Left ventricle myocardium superior (tissue), 1 donor: Measurements from ENCODE around the gene SLC12A3. TPM values are rescaled to one million over a fixed set of nuclear protein-coding genes. Genes with fewer than 3 reads are reported as not detected.

Experiments
- ATAC-seq: fragments of 200-7000 bp; cut with Tn5 transposase; one replicate; pipeline ENCODE4 v1.9.1; 2020; ENCODE audit warnings: mild to moderate bottlenecking, moderate library complexity
- DNase-seq: peaks from one replicate; pipeline ENCODE4 v3.0.0-alpha.2; 2020
- intact Hi-C: fragments of 100-400 bp; cut with micrococcal nuclease; formaldehyde crosslinking; loops from one replicate; pipeline ENCODE4 v1.11.0; 2022
- total RNA-seq: library from RNA; stranded (reverse); fragmentation: NEBNext Ultra II Directional; extraction: Animal tissue kit (Norgen Biotek cat#: 25700); gene quantifications from one replicate; pipeline ENCODE4 v1.2.1, GENCODE V29; 2021
- donor health status: DM: no; HTN: yes; CAD: no; lungs with severe emphysema.

Gene SLC12A3
- total RNA-seq, 1 donor from 2014 or later: not detected

DNA sequence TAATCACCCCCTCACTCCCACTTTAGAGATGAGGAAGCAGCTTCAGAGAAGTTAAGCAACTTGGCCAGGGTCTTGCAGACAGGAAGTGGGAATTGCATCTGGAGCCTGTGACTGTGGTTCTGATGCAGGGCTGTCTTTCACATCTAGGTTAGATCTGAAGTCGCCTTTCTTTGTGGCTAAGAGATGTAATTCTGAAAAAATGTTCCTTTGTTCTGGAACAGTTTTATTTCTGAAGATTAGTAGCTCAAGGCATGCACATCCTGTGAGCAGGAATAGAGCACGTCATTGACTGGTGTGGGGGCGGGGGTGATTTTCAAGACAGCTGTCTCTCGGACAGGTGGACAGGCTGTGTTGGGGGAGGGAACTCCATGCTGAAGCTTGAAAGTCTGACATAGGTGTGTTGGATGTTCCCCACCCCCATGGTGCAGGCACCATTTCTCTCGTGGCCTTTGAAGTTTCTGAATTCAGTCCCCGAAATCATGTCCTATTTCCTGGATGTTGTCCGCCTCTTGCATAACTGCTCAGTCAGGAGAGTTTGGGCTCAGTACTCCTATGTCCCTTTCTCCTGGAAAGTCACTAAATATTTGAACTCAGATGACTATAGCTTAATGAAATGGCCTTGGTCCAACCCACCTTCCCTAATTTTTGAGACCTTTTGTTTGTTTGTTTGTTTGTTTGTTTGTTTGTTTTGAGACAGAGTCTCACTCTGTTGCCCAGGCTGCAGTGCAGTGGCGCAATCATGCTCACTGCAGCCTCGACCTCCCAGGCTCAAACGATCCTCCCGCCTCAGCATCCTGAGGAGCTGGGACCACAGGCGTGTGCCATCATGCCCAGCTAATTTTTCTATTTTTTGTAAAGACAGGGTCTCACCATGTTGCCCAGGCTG is 45.9 kb downstream of the SLC12A3 start:
- DNase-seq (no peak), ATAC-seq (peak; percentile 61)
- intact Hi-C loops: no loop called here

DNA sequence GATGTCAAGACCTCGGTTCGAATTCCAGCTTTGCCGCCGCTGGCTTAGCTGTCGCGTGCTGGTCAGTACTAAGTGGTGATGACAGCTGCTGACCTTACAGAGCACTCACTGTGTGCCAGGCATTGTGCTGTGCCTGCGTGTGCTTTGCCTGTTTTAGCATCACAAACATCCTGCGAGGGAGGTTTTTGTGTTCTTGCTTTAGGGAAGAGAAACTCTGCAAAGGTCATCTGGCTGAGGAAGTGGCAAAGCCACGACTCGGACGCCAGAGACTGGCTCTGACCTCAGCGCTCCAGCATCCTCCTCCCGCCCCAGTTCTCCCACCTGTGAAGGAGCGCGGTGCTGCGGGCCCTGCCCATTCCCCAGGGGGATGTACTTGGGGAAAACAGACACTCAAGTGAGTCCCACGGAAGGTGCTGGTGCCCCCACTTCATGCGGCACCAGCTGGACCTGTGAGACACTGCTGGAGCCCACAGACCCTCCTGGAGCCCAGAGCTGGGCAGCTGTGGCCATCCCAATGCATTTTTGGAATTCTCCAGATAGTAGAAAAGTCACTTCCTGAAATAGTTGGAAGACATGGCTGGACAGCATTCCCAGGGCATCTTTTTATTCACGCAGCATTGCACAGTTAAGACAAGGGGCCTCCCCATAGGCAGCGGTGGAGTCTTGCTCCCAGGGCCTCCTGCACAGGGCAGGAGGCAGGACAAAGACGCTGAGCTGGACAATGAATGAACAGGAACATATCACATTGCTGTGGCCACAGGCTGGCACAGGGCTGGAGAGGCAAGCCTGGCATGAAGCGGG is 47.0 kb downstream of the SLC12A3 start:
- peak; percentile 55 for DNase-seq
- intact Hi-C loops: no loop called here
- peak; percentile 78 for ATAC-seq

DNA sequence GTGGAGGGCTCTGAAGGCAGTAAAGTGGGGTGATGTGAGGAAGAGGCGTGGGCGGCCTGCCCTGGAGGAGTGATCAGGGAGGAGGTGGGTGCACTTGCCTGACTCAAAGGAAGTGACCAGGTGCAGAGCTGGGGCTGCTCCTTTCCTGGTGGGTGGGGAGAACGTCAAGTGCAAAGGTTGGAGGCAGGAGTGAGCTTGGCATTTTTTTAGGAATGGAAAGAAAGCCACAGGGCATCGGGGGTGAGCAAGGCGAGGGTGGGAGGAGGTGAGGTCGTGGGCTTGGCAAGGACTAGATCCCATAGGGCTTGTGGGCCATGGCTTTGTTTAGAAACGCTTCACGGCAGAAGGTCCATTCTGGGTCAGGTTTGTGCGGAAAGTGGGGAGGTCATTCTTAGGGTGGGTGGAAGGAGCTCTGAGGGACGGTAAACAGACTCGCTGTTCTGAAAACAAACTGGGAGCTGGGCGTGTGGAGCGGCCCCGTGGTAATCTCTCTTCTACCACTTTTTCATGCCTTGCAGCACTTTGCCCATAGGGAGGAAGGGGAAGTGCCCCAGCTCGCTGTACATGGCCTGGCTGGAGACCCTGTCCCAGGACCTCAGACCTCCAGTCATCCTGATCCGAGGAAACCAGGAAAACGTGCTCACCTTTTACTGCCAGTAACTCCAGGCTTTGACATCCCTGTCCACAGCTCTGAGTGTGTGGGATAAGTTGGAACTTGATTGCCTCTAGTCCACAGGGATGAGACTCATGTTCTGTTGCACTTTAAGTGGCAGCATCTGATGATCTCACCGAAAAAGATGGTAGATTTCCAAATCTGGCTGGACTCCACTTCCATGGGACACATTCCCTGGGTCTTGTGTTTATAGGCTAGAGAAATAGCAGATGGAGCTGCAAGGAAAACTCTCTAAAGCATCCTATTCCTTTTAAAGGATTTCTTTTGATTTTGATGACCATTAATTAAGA is 48.0 kb downstream of the SLC12A3 start:
- ATAC-seq (no peak), DNase-seq (no peak)
- intact Hi-C loops: no loop called here

DNA sequence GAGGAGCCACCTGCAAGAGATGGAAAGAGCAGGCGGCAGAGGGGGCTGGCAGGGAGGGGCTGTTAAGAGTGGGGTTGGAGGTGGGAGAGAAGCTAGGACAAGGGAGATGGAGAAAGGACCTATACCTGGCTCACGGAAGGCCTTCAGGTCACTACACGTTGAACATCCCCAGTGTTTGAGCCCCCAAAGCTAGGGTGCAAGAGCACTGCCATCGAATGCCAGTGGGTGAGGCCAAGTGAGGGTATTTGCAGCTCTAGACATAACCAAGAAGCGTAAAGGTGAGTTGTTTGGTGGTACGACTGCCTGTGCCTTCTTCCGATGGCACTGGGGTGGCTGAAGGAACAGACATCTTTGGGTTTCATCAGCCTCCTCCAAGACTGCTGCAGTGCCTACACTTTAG is 49.9 kb downstream of the SLC12A3 start:
- DNase-seq (no peak), ATAC-seq (no peak)
- intact Hi-C loops: no loop called here

DNA sequence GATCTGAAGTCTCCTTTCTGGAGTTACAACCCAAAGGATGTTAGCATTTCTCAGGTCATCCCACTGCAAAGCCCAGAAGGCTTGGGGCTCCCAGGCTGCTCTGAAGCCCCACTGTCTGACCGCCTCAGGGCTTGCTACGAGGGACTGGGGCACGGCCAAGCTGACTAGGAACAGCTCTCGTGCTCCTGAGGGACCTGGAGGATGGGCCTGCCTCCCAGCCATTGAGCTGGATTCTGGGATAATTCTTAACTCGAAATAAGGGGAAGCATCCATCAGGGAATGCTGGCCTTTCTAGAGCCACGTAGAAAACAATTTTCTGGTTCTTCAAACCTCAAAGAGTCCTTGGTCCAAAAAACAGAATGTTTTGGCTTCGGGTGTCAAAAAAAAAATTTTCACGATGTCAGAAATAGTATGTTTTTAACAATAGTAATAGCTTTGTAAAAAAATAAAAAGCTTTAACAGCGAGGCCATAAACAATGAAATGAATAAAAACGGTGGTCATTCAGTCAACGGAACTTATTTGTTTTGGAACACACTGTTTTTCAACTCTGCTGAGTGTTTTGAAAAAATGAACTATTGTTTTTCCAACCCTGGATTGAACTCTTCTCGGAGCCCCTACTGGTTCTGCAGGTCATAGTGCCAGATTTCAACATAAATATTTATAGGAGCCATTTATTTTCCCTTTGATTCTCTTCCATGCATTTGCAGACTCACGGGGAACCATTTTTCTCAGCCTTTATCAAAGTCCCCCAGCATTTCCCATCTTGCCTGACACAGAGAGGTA is 50.5 kb downstream of the SLC12A3 start:
- ATAC-seq (no peak), DNase-seq (peak; percentile 57)
- intact Hi-C loops: no loop called here

DNA sequence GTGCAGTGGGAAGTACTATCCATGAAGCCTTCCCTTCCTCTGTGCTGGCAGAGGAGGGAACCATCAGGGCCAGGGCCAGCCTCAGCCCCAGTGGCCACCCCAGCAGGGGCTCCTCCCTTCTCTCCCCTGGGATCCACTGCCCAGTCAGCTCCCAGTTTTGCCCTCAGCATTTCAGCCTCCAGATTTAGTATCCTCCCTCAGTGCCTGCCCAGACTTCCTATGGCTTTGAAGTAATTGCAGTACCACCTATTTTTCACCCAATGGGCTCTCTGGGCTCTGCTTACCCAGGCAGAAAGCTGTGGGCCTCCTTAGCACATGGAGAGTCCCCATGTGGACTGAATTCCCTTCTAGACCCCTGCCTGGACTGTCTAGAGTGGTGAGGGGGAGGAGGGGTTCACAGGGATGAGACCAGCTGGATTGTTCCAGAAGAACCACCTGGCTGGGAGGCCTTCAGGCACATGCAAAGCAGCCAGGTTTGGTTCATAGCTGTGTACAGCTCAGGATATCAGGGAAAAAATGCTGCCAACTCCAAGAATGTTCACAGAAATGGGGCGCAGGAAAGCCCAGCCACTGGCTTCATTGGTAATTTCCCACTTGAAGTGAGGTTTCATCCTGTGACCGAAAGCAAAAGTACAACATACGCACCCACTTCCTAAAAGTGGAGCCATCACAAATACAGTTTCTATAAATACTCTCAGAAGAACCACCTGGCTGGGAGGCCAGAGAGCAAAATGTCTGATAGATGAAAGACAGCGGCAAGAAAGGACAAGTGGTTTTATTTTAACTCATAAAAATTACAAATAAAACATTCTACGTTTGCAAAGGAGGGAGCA is 51.8 kb downstream of the SLC12A3 start:
- ATAC-seq: peak; percentile 56
- intact Hi-C loops: no loop called here
- DNase-seq: no peak

DNA sequence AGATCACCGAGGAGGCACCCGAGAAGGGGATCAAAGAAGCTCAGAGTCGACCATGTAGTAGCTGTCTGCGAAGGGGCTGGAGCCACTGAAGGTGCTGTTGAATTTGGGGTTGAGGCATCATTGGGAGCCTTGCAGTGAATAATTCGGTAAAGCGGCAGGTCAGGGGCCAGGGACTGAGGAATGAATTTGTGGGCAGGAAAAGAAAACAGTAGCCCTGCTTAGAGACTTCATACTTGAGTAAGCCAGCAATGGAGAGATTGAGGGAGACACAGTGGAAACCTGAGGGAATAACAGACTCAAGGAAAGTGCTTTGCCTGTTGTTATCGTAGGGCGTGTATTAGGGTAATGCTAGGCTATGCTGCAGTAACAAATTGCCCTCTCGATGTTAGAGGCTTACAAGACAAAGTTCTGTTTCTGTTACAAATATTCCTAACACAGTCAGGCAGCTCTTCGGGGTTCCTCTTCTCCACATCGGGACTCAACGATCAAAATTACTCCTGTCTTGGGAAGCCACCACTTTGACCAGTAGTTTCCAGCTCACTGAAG is 53.5 kb downstream of the SLC12A3 start:
- no peak for DNase-seq
- intact Hi-C loops: no loop called here
- no peak for ATAC-seq

DNA sequence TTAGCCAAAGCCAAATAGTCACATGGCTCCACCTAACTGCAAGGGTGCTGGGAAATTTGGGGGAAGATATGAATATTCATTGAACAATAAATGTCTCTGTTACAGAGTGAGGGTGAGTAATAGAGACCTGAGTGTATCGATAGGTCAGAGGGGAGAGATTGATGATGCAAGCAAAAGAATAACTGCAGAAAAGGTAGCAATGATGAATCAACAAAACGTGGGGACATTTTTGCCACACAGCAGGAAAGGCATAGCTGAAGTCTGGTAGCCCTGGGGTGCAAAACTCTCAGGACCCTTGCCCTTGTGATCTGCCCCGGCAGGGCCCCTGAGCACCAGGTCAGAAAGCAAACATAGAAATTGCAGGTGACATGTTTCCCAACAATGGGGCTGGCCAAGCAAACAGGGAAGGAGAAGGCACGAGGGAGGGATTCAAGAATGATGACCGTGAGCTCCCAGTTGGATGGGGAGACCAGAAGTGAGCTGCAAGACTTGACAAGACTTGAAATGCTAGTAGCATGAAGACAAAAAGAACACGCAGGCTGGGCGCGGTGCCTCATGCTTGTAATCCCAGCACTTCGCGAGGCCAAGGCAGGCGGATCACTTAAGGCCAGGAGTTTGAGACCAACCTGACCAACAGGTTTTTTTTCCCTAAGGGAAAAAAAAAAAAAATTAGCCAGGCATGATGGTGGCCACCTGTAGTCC is 54.2 kb downstream of the SLC12A3 start:
- intact Hi-C loops: no loop called here
- ATAC-seq: no peak
- DNase-seq: no peak

DNA sequence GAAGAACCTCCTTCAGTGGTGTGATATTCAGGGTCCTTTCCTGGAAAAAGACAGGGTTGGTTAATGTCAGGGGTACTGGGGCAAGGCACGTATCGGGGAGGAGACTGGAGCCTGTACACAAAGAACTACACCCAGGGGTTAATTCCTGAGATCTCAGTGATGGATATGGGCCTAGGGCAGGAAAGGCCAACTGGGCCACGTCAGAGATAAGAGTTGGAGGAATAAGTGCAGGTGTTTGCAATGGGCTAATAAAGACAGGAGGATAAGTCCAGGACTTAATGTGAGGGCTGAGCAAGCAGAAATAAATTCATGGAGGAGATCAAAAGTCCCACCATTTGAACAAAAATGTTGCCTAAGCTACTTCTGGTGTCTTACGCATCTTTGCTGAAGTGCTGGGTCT is 56.6 kb downstream of the SLC12A3 start:
- ATAC-seq (no peak), DNase-seq (no peak)
- intact Hi-C loops: no loop called here

DNA sequence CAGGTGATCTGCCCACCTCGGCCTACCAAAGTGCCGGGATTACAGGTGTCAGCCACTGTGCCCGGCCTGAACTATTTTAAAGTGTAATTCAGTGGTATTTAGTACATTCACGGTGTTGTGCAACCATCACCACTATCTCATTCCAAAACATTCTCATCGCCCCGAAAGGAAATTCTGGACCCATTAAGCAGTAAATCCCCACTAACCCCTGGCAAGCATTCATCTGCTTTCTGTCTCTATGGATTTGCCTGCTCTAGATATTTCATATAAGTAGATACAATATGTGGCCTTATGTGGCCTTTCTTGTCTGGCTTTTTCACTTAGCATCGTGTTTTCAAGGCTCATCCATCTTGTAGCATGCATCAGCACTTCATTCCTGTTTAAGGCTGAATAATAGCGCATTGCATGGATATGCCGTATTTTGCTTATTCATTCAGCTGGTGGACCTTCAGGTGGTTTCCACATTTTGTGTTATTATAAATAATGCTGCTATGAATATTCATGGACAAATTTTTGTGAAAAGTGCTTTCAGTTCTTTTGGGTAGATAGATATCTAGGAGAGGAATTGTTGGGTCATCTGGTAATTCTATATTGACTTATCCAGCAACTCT is 58.6 kb downstream of the SLC12A3 start:
- ATAC-seq: no peak
- no peak for DNase-seq
- intact Hi-C loops: no loop called here

DNA sequence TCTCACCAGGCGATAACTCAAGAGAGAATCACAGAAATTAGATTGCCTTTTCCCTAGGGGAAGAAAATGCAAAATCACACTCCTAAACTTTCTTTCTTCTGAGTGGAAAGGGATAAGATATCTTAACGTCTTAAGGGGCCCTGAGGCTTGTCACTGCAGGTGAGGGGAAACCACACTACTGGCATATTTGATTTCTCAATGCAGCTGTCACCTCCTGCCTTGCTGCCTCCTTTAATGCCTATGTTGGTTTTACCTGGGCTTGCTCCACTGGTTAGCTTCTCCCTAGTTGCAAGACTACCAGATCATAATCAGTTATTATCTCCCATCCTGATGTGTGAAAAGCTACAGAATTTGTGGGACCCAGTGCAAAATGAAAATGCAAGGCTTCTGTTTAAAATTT is 62.5 kb downstream of the SLC12A3 start:
- DNase-seq (no peak), ATAC-seq (no peak)
- intact Hi-C loops: no loop called here

DNA sequence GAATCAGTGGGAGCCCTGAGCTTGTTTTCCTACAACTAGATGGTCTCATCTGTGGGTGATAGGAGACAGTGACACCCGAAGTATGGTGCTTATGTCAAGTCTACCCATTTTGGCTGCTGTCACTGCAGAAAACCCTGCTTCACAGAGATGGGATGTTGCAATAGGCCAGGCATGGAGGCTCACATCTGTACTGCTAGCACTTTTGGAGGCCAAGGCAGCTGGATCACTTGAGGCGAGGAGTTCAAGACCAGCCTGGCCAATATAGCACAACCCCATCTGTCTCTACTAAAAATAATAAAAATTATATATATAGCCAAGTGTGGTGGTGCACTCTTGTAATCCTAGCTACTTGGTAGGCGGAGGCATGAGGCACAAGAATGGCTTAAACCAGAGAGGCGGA is 64.6 kb downstream of the SLC12A3 start:
- intact Hi-C loops: loop anchor here (10.0 kb wide), 1 partner anchor 65 kb away; the partner anchor contains the start of gene SLC12A3

DNA sequence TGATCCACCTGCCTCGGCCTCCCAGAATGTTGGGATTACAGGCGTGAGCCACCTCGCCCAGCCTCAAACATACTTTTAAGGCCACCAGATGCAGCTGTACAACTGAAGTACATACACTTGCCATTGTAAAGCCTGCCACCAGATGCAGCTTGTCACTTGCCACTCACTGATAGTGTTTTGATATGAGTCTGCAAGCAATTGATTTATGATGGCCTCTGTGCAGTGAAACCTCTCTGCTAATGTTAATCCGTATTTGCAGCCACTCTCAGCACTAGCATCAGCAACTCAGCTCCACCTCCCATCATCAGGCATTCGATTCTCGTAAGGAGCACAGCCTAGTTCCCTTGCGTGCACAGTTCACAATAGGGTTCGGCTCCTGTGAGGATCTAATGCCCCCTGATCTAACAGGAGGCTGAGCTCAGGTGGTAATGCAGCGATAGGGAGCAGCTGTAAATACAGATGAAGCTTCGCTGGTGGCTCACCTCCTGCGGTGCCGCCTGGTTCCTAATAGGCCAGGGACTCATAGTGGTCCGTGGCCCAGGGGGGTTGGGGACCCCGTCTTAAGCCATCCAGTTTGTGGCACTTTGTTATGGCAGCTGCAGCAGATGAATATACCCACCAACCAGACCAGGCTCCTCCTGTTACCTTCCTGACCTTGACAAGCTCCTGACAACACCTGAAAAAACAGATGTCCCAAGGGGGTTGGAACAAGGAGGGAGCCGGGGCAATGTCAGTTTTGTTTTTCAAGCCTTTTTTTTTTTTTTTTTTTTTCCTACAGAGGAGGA is 65.7 kb downstream of the SLC12A3 start:
- DNase-seq: no peak
- intact Hi-C loops: loop anchor here (10.0 kb wide), 1 partner anchor 66 kb away; the partner anchor contains the start of gene SLC12A3
- ATAC-seq: no peak

More for the DNA sequence above, 64.6 kb downstream of the SLC12A3 start:
- DNase-seq: no peak
- ATAC-seq: no peak

DNA sequence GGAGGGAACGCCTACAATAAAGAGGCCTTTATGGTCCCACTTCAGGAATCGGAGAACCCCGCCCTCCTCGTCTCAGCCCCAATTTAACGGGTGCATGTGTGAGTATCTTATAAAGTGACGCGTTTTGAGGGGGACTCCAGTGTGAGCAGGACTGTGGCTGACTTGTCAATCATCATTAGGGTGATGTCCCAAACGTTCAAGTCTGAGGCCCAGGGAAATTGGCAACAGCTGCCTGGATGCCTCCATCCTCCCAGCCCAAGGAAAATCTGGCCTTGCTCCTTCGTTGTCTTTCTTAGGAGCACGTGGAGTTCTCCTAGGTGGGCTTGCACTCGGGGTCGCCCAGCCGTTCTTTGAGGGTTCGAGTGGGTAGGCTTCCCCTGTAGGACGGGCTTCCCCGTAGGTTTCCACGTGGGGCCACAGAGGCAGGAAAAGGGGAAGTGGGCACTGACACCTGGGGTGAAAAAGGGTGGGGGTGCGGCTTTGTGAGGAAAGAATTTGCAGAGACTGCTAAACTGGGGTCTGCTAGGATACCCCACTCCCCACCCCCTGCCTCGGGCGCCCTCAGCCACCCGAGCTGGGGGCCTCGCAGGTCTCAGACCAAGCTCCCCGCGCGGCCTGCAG is 66.4 kb downstream of the SLC12A3 start:
- ATAC-seq (peak; percentile 0), DNase-seq (no peak)
- intact Hi-C loops: loop anchor here (10.0 kb wide), 1 partner anchor 67 kb away; the partner anchor contains the start of gene SLC12A3
